AG08396 (cell line): Measurements from ENCODE around the gene KIF9.
"Not testable (repeated sequence)": the region's sequence is repeated elsewhere in the genome, so short reads cannot be mapped to it uniquely, and the experiment has no call there.

Experiments used
- DNase-seq: peaks from one replicate; pipeline ENCODE4 v3.0.0; 2012; ENCODE audit warnings: low spot score, mixed read lengths

The KIF9 gene

GRCh38 chr3:47181685-47182084 is 100.9 kb downstream of the KIF9 start:
- not testable (repeated sequence) for DNase-seq

DNA sequence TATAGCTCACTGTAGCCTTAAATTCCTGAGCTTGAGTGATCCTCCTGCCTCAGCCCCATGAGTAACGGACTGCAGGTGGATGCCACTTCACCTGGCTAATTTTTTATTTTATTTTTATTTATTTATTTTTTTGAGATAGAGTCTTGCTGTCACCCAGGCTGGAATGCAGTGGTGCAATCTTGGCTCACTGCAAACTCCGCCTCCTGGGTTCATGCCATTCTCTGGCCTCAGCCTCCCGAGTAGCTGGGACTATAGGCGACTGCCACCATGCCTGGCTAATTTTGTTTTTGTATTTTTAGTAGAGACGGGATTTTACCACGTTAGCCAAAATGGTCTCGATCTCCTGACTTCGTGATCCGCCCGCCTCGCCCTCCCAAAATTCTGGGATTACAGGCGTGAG is 102.6 kb downstream of the KIF9 start:
- not testable (repeated sequence) for DNase-seq
